Activated naive CD4-positive, alpha-beta T cell treated with anti-CD3 and anti-CD28 coated beads, Interleukin-2, amount 50 U/mL, for 72 hours (primary cell): ENCODE measurements around the gene VLDLR. TPM values are rescaled to one million over a fixed set of nuclear protein-coding genes. Genes with fewer than 3 reads are reported as not detected.

Experiments used
- ATAC-seq, 2 donors: fragments of 150-1000 bp; cut with Tn5 transposase; 2 replicates each; pipeline ENCODE4 v1.10.0; 2021; ENCODE audit warnings: mild to moderate bottlenecking in 2 of 2, moderate library complexity in 2 of 2
- DNase-seq, 2 donors: peaks; one replicate each; pipeline ENCODE4 v3.0.0; 2021 to 2022; ENCODE audit warnings: low spot score in 2 of 2
- H3K27ac Mint-ChIP-seq, 2 donors: one replicate each; pipeline ENCODE4 v1.8.0; 2022; ENCODE audit warnings: mild to moderate bottlenecking in 2 of 2, mixed read lengths in 2 of 2
- H3K36me3 Mint-ChIP-seq, 2 donors: one replicate each; pipeline ENCODE4 v1.8.0; 2022; ENCODE audit warnings: mixed read lengths in 2 of 2
- H3K9me3 Mint-ChIP-seq, 2 donors: one replicate each; pipeline ENCODE4 v1.8.0; 2022; ENCODE audit warnings: mixed read lengths in 2 of 2
- total RNA-seq, 2 donors: library from RNA; stranded (reverse); gene quantifications; one replicate each; pipeline ENCODE4 v1.2.3, GENCODE V29; 2022

The VLDLR gene
- total RNA-seq, 2 donors from 2014 or later = 0.98 to 11.9 TPM

GRCh38 chr9:2613730-2614271 lies 7.8 kb upstream of the VLDLR start:
- peaks cover 0 to 4% of the 10 kb centered on the region in 2 donors for H3K9me3 Mint-ChIP-seq
- H3K27ac Mint-ChIP-seq = no peak overlapping the region
- peaks cover 0 to 8% of the 10 kb centered on the region in 2 donors for H3K36me3 Mint-ChIP-seq
- ATAC-seq (no peak), DNase-seq (no peak)

- no peak overlapping the region for H3K27ac Mint-ChIP-seq
- H3K36me3 Mint-ChIP-seq = peaks cover 0 to 8% of the 10 kb centered on the region in 2 donors
- ATAC-seq (no peak), DNase-seq (no peak)
- peaks cover 0 to 4% of the 10 kb centered on the region in 2 donors for H3K9me3 Mint-ChIP-seq
Observed at GRCh38 chr9:2615497-2615896, 6.1 kb upstream of the VLDLR start.

DNA sequence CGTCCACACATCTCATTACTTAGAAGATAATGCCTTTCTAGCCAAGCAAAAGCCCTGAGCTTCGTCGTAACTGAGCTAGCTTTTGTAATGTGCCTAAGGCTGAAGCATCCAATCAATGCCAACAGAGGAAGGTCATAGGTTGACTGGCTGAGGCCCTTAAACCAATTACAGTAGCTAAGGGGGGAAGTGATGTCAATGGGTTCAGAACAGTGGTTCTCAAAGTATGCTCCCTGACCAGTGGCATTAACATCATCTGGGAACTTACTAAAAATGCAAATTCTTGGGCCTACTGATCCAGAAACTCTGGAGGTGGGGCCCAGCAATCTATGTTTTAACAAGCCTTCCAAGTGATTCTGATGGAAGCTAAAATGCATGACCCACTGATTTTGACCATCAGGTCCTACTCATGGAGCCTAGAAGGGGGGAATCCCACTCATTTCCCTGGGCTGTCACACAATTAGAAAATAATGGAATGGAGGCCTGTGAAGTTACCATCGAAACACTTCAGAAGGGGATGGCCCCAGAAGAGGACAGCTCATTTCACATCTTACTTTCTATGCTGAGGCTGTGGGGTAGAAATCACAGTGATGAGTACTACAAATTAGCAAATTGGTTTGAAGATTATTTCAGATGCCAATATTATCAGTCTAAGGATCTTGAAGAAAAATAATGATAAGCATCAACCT lies 4.8 kb upstream of the VLDLR start:
- Mint-ChIP-seq H3K36me3 (peaks cover 5 to 8% of the 10 kb centered on the region in 2 donors), H3K27ac (no peak overlapping the region), H3K9me3 (peaks cover 0 to 4% of the 10 kb centered on the region in 2 donors)
- ATAC-seq (no peak), DNase-seq (no peak)

- no peak overlapping the region for H3K27ac Mint-ChIP-seq
- peaks cover 0 to 4% of the 10 kb centered on the region in 2 donors for H3K9me3 Mint-ChIP-seq
- no peak for ATAC-seq
- H3K36me3 Mint-ChIP-seq = peaks cover 8 to 16% of the 10 kb centered on the region in 2 donors
- DNase-seq = no peak
Observed at GRCh38 chr9:2618289-2618688, 3.3 kb upstream of the VLDLR start.

- peak; percentile 82 for ATAC-seq
- Mint-ChIP-seq H3K36me3 (peaks cover 14 to 27% of the 10 kb centered on the region in 2 donors), H3K27ac (peak overlapping the region; percentile 73 to 94), H3K9me3 (peaks cover 0 to 4% of the 10 kb centered on the region in 2 donors)
- peak; percentile 60 to 62 for DNase-seq
Observed at GRCh38 chr9:2620919-2621721, 467 bp upstream of the VLDLR start.

GRCh38 chr9:2622461-2623287 lies 1.1 kb downstream of the VLDLR start:
- peak in 1 of 2 donors; percentile 27 for DNase-seq
- H3K9me3 Mint-ChIP-seq = peaks cover 0 to 4% of the 10 kb centered on the region in 2 donors
- peaks cover 14 to 27% of the 10 kb centered on the region in 2 donors for H3K36me3 Mint-ChIP-seq
- peak; percentile 1 to 18 for ATAC-seq
- H3K27ac Mint-ChIP-seq = peak overlapping the region in 1 of 2 donors; percentile 29

- no peak overlapping the region for H3K27ac Mint-ChIP-seq
- no peaks in the 10 kb centered on the region for H3K9me3 Mint-ChIP-seq
- H3K36me3 Mint-ChIP-seq = peaks cover 14 to 27% of the 10 kb centered on the region in 2 donors
- DNase-seq = no peak
- ATAC-seq = no peak
Observed at GRCh38 chr9:2623288-2624050, 1.9 kb downstream of the VLDLR start.

DNA sequence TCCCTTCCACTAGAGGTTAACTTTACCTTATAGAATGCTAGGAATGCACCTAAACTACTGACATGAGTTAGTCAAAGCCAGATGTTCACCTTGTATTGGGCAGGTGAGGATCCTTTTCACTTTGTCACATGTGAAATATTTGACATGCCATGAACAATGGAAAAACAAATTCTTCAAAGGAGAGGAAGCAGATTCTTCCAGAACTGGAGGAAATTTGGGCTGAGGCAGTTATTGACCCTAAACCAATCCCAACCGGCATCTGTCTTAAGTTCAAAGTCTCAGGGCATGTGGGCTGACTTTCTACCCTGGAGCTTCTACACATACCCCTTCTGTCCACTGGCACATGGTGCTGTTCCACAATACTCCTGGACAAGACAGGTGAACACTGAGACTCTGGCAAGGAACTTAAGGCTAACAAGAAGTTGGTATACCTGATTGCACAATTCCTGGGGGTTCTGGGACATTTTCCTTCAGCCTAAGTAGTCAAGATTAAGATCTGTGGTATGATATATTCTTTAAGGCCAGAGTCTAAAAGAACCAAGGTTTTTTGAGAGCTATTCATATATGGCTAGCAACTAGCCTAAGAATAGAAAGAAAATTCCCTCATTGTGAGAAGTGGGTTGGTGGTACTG lies 2.6 kb downstream of the VLDLR start:
- Mint-ChIP-seq H3K9me3 (no peaks in the 10 kb centered on the region), H3K36me3 (peaks cover 12 to 27% of the 10 kb centered on the region in 2 donors), H3K27ac (no peak overlapping the region)
- ATAC-seq = no peak
- no peak for DNase-seq

DNA sequence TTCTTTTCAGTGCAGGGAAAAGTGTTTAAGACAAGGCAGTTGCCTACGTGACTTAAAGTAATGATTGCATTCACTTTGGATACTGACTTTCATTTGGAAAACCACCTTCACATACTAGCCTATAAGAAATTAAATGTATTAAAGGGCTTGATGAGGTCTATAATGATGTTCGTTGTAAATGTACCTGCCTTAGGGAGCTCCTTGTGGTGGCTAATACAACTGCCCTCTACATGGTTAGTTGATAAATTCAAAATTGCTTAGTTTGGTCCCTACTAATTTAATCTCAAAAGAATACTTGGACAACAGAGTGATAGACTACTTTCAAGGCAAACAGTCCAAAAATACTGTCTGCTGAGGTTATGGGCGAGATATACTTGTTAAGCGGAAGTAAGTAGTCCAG lies 3.8 kb downstream of the VLDLR start:
- Mint-ChIP-seq H3K36me3 (peaks cover 12 to 27% of the 10 kb centered on the region in 2 donors), H3K9me3 (no peaks in the 10 kb centered on the region), H3K27ac (no peak overlapping the region)
- no peak for ATAC-seq
- no peak for DNase-seq

DNA sequence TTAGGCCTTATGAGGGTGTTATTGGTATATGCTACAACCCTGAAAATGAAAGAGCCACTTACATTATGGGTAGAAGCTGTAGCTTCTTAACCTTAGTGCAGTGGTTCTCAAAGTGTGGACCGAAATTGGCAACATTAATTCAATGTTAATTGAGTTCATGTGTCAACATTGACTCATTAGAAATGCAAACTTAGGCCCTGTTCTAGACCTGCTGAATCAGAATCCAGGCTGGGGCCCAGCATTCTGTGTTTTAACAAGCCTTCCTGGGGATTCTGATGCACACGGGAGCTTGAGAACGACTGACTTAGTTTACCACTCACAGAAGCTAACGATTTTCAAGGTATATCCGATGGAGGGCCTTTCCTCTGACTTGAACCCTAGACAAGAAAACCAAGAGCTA lies 7.3 kb downstream of the VLDLR start:
- no peak for ATAC-seq
- Mint-ChIP-seq H3K36me3 (peaks cover 6 to 12% of the 10 kb centered on the region in 2 donors), H3K9me3 (peaks cover 0 to 3% of the 10 kb centered on the region in 2 donors), H3K27ac (no peak overlapping the region)
- DNase-seq = no peak

- no peak for ATAC-seq
- peaks cover 0 to 3% of the 10 kb centered on the region in 2 donors for H3K9me3 Mint-ChIP-seq
- H3K36me3 Mint-ChIP-seq = peaks cover 5 to 6% of the 10 kb centered on the region in 2 donors
- H3K27ac Mint-ChIP-seq = no peak overlapping the region
- no peak for DNase-seq
Observed at GRCh38 chr9:2630158-2630557, 8.6 kb downstream of the VLDLR start.

DNA sequence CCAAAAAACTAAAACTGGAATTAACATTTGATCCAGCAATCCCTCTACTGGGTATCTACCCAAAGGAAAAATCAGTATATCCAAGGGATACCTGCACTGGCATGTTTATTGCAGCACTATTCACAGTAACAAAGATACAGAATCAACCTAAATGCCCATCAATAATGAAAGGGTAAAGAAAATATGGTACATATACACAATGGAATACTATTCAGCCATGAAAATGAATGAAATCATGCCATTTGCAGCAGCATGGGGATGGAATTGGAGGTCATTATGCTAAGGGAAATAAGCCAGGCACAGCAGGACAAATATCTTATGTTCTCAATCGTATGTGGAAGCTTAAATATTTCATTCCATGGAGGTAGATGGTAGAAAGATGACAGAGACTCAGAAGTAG lies 9.7 kb downstream of the VLDLR start:
- peaks cover 0 to 5% of the 10 kb centered on the region in 2 donors for H3K36me3 Mint-ChIP-seq
- ATAC-seq = no peak
- DNase-seq = no peak
- no peak overlapping the region for H3K27ac Mint-ChIP-seq
- peaks cover 0 to 3% of the 10 kb centered on the region in 2 donors for H3K9me3 Mint-ChIP-seq

DNA sequence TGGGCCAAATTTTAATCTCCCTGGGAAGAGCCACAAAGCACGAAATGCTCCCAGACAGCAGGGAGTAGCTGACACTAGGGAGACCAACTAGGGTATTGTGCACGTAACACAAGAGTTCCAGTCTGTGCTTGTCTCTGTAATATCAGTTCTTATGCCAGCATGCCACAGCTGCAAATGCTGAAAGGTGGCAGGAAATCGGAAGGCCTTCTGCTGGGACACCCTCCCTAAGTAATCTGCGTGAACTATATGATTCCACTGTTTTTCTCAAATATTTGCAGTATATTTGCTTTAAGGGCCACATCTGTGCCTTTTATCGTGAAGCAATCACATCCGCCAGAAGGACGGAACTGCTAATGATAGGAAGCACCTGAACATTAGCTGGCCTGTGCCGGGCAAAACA lies 12.6 kb downstream of the VLDLR start:
- H3K27ac Mint-ChIP-seq = no peak overlapping the region
- peaks cover 0 to 7% of the 10 kb centered on the region in 2 donors for H3K36me3 Mint-ChIP-seq
- ATAC-seq = no peak
- DNase-seq = no peak
- H3K9me3 Mint-ChIP-seq = peaks cover 0 to 6% of the 10 kb centered on the region in 2 donors

DNA sequence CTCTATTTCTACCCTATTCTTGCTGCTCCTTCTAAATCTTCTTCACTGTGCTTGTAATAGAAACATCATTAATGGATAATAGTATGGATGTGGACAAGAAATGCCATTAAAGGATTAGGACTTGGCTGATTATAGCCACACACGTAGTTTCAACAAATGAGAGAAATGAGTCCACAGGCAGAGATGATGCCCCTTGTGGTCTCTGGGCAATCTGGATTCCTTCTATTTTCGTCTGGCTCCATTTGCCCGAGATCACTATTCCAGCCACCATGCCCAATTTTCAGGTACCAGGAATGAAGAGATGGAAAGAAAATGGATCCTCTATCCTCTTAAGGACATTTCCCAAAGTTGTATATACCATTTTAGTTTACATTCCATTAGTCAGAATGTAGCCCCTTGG lies 13.2 kb downstream of the VLDLR start:
- H3K27ac Mint-ChIP-seq = no peak overlapping the region
- no peak for DNase-seq
- peaks cover 0 to 6% of the 10 kb centered on the region in 2 donors for H3K9me3 Mint-ChIP-seq
- no peak for ATAC-seq
- peaks cover 0 to 12% of the 10 kb centered on the region in 2 donors for H3K36me3 Mint-ChIP-seq

DNA sequence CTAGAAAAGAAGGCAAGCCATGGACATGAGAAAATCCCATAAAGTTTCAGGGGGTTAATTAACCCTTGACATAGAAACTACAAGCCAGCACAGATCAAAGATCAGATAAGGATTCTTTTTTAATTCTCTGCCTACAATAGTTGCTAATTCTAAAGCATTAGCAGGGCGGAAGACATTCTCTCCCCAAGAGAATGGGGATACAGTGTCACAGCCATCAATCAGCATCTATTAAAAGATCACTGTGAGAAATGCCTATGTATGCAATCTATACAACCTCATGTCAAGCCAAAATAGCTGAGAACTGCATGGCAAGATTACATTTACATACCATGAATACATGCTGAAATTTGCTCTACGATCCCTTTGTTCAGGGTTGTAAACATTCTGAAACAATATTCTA lies 14.3 kb downstream of the VLDLR start:
- H3K36me3 Mint-ChIP-seq = peaks cover 0 to 21% of the 10 kb centered on the region in 2 donors
- H3K9me3 Mint-ChIP-seq = peaks cover 3 to 10% of the 10 kb centered on the region in 2 donors
- DNase-seq (no peak), ATAC-seq (no peak)
- no peak overlapping the region for H3K27ac Mint-ChIP-seq
